Tibial nerve (tissue), 3 donors: ENCODE data around the gene HEPN1.

Source experiments
- POLR2A ChIP-seq, 2 donors: fragments of 450-650 bp; IDR thresholded peaks; one replicate each; pipeline ENCODE4 v1.6.1; 2017; ENCODE audit warnings: antibody characterized with exemption in 2 of 2, mild to moderate bottlenecking in 2 of 2, moderate library complexity in 2 of 2
- TF ChIP-seq, protein P1 (sequence below), 5 experiments: fragments of 200-600 bp in 3 of 5; fragments of 450-650 bp in 2 of 5; sonication (generic) in 3 of 5; IDR thresholded peaks; one replicate each; pipeline ENCODE4 v1.5.1; 2016 to 2019; ENCODE audit warnings: antibody characterized with exemption in 5 of 5, mild to moderate bottlenecking in 3 of 5, moderate library complexity in 2 of 5

DNA sequence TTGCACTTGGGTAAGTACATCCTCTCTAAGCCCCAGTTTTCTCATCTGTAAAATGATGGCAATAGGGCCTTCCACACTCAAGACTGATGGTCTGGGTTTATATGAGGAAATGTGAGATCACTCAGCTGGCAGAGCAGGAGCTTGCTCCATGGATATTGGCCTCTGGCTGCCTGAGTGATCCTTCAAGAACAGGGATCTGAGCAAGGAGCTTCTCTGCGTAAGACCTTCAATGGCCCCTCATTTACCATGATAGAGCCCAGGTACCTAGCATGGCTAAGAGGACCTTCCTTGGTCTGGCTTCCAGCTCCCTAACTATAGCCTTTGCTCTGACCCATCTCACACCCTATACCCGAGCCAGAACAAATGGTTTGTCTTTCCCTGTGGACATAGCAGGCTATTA lies 26.9 kb upstream of the HEPN1 start:
- TF ChIP-seq POLR2A (IDR thresholded peaks at IDR 0.05), result no peak
- TF ChIP-seq, protein P1, sequence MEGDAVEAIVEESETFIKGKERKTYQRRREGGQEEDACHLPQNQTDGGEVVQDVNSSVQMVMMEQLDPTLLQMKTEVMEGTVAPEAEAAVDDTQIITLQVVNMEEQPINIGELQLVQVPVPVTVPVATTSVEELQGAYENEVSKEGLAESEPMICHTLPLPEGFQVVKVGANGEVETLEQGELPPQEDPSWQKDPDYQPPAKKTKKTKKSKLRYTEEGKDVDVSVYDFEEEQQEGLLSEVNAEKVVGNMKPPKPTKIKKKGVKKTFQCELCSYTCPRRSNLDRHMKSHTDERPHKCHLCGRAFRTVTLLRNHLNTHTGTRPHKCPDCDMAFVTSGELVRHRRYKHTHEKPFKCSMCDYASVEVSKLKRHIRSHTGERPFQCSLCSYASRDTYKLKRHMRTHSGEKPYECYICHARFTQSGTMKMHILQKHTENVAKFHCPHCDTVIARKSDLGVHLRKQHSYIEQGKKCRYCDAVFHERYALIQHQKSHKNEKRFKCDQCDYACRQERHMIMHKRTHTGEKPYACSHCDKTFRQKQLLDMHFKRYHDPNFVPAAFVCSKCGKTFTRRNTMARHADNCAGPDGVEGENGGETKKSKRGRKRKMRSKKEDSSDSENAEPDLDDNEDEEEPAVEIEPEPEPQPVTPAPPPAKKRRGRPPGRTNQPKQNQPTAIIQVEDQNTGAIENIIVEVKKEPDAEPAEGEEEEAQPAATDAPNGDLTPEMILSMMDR (IDR thresholded peaks at IDR 0.05), result no peak
